Mesothelial cell of epicardium (in vitro differentiated cells): ENCODE measurements around the gene THSD4. TPM values are rescaled to one million over a fixed set of nuclear protein-coding genes. Genes with fewer than 3 reads are reported as not detected.

Source experiments
- DNase-seq, 2 experiments: peaks; one replicate each; pipeline ENCODE4 v3.0.0; 2021; ENCODE audit warnings: low spot score in 2 of 2; ENCODE audit not compliant: unreplicated experiment in 2 of 2
- H3K27ac Mint-ChIP-seq: 2 replicates; pipeline ENCODE4 v1.8.0; 2021; ENCODE audit warnings: mixed read lengths
- H3K27me3 Mint-ChIP-seq: 2 replicates; pipeline ENCODE4 v1.8.0; 2021; ENCODE audit warnings: low read depth, mixed read lengths
- H3K36me3 Mint-ChIP-seq: 2 replicates; pipeline ENCODE4 v1.8.0; 2021; ENCODE audit warnings: mixed read lengths
- H3K4me1 Mint-ChIP-seq: 2 replicates; pipeline ENCODE4 v1.8.0; 2021; ENCODE audit warnings: mixed read lengths
- H3K4me3 Mint-ChIP-seq: 2 replicates; pipeline ENCODE4 v1.8.0; 2021; ENCODE audit warnings: mild to moderate bottlenecking, moderate library complexity, mixed read lengths
- H3K9me3 Mint-ChIP-seq: 2 replicates; pipeline ENCODE4 v1.8.0; 2021; ENCODE audit warnings: mixed read lengths
- total RNA-seq: library from RNA; stranded (reverse); gene quantifications from 3 replicates; pipeline ENCODE4 v1.2.1, GENCODE V29; 2021
- TF ChIP-seq, protein P1 (sequence below): fragments of 200-600 bp; sonication (generic); IDR thresholded peaks from one replicate; pipeline ENCODE4 v1.5.0; 2021; ENCODE audit warnings: antibody characterized with exemption; ENCODE audit not compliant: unreplicated experiment

Gene THSD4
- total RNA-seq, 1 donor from 2014 or later: 93.9 TPM

DNA sequence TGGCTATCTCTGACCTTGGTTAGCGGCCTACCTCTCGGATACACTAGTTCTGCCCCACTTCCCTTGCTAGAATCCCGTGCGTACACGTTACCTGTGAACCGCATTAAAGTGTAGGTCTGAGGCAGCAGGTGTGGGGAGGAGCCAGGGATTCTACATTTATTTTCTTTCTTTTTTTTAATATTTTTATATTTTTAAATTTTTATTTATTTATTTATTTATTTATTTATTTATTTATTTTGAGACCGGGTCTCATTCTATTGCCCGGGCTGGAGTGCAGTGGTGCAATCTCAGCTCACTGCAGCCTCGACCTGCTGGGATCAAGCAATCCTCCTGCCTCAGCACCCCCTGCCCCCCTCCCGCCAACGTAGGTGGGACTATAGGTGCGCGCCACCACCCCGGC is 634.2 kb downstream of the THSD4 start:
- Mint-ChIP-seq H3K9me3 (peaks cover 5% of the 10 kb centered on the region), H3K27ac (no peak overlapping the region)

DNA sequence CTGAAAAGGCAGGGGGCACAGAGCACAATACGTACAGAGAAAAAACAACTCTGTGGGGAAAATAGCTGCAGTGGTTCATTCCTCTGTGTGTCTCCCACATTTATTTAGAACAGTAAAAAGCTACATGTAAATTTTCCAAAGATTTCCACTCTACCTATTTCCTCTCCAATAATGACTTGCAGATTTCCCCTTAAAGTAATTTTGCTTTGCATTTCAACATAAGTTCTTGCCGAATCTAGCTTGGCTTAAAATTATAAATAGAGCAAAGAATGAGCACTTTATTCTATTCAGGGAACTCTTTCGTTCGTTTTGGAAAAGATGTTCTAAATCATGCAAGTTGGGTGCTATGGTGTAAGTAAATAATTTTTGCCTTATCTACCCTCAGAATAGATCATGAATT is 636.9 kb downstream of the THSD4 start:
- TF ChIP-seq, protein P1, sequence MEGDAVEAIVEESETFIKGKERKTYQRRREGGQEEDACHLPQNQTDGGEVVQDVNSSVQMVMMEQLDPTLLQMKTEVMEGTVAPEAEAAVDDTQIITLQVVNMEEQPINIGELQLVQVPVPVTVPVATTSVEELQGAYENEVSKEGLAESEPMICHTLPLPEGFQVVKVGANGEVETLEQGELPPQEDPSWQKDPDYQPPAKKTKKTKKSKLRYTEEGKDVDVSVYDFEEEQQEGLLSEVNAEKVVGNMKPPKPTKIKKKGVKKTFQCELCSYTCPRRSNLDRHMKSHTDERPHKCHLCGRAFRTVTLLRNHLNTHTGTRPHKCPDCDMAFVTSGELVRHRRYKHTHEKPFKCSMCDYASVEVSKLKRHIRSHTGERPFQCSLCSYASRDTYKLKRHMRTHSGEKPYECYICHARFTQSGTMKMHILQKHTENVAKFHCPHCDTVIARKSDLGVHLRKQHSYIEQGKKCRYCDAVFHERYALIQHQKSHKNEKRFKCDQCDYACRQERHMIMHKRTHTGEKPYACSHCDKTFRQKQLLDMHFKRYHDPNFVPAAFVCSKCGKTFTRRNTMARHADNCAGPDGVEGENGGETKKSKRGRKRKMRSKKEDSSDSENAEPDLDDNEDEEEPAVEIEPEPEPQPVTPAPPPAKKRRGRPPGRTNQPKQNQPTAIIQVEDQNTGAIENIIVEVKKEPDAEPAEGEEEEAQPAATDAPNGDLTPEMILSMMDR: no peak
- Mint-ChIP-seq H3K4me3 (no peak overlapping the region), H3K27me3 (no peaks in the 10 kb centered on the region), H3K4me1 (no peaks in the 10 kb centered on the region), H3K36me3 (peaks cover 36% of the 10 kb centered on the region), H3K27ac (no peak overlapping the region), H3K9me3 (peaks cover 9% of the 10 kb centered on the region)
- DNase-seq: no peak

More for the DNA sequence above, 634.2 kb downstream of the THSD4 start:
- Mint-ChIP-seq H3K36me3 (peaks cover 27% of the 10 kb centered on the region), H3K27me3 (no peaks in the 10 kb centered on the region), H3K4me1 (peaks cover 3% of the 10 kb centered on the region), H3K4me3 (no peak overlapping the region)
- TF ChIP-seq, protein P1: no peak
- DNase-seq: no peak

DNA sequence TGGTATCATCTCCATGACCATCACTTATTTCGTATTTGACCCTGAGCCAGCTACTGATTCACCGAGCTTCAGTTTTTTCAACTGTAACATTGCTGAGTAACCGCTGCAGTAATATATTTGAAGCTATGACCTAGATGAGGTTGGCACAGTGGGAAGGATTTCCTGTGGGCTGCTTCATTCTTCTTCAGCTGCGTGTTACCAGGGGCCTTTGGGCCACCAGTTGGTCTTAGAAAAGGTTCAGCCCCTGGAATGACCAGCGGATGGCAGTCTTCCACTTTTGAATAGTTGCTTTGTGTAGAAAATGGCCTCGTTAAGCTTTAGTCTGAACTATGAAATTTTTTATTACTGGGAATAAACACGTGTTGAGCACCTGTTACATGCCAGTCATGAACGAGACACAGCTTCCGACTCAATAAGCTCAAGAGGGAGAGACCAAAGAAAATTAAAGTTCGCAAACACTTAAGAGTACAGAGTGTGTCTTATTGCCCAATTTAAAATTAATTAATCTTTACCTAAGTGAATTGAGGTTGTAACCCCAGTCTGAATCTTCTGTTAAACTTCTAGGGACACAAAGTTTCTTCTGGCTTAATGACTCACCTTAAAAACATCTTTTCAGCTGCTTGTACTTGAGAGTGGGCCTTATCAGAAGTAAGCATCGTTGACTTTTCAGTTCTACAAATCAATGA is 637.5 kb downstream of the THSD4 start:
- no peak for DNase-seq
- TF ChIP-seq, protein P1: no peak
- H3K9me3 Mint-ChIP-seq: peaks cover 9% of the 10 kb centered on the region
- H3K36me3 Mint-ChIP-seq: peaks cover 31% of the 10 kb centered on the region
- H3K27ac Mint-ChIP-seq: no peak overlapping the region
- no peaks in the 10 kb centered on the region for H3K27me3 Mint-ChIP-seq
- H3K4me3 Mint-ChIP-seq: no peak overlapping the region
- no peaks in the 10 kb centered on the region for H3K4me1 Mint-ChIP-seq

DNA sequence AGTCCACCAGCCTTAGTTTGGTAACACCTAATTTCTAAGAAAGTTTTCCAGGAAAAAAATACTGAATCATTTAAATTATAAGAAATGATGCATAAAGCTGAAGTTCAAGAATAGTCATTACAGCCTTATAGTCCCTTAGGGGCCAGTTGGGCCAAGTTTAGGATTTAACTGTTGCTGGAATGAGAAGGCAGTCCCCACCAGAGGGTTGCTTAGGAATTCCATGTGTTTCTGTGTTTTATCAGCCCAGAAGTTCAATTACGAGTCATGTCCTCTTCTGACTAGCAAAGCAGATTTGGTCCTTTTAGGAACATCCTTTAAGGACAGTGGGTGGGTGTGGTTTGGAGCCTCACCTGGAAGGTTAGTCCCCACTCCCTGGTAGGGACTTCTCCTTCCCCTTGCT is 638.1 kb downstream of the THSD4 start:
- Mint-ChIP-seq H3K36me3 (peaks cover 26% of the 10 kb centered on the region), H3K27me3 (no peaks in the 10 kb centered on the region), H3K4me3 (no peak overlapping the region), H3K27ac (no peak overlapping the region), H3K4me1 (no peaks in the 10 kb centered on the region), H3K9me3 (peaks cover 9% of the 10 kb centered on the region)
- DNase-seq: no peak
- TF ChIP-seq, protein P1: no peak

DNA sequence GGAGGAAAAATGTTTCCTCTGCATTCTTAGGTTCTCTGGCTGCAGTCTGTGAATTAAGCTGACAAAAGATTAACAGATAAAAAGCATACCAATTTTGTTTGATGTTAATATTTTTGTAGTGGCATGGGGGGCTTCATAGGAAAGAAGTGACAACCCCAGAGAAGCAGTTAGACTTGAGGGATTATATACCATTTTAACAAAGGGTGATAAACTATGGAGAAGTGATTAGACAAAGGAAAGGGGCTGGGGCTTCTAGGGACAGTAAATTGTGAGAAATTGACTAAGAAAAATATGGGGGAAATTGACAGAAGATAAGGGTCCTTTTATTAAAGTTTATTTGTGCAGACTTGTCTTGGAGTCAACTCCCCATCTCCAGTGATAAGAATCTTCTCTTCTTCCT is 639.4 kb downstream of the THSD4 start:
- H3K4me3 Mint-ChIP-seq: no peak overlapping the region

More for the DNA sequence above, 639.4 kb downstream of the THSD4 start:
- no peak for DNase-seq
- H3K27ac Mint-ChIP-seq: no peak overlapping the region
- no peaks in the 10 kb centered on the region for H3K4me1 Mint-ChIP-seq
- peaks cover 14% of the 10 kb centered on the region for H3K9me3 Mint-ChIP-seq
- TF ChIP-seq, protein P1: no peak
- H3K27me3 Mint-ChIP-seq: no peaks in the 10 kb centered on the region
- H3K36me3 Mint-ChIP-seq: peaks cover 28% of the 10 kb centered on the region
